K562 (cell line): ENCODE measurements around the gene PFN3.

Experiments used
- E4F1 ChIP-seq: fragments of 250-450 bp; sonication (Bioruptor Pico); IDR thresholded peaks from 2 replicates; pipeline ENCODE4 v1.5.0; 2021; ENCODE audit warnings: mild to moderate bottlenecking, borderline replicate concordance
- NRF1 ChIP-seq, 2 experiments: fragments of 450-650 bp; IDR thresholded peaks in 1 of 2; conservative IDR thresholded peaks in 1 of 2; 2 replicates each; pipeline ENCODE4 v1.6.1; 2014; ENCODE audit warnings: mild to moderate bottlenecking in 2 of 2
- POLR2G ChIP-seq: fragments of 200-400 bp; formaldehyde crosslinking; IDR thresholded peaks from 2 replicates; pipeline ENCODE4 v1.6.1; 2017; ENCODE audit warnings: low read depth, mild to moderate bottlenecking, antibody characterized with exemption, low read length, moderate library complexity

GRCh38 chr5:177404641-177405179 is 4.2 kb upstream of the PFN3 start:
- TF ChIP-seq POLR2G, result no peak
- no peak; a peak in 1 of 4 replicates for TF ChIP-seq NRF1 (conservative IDR thresholded peaks at IDR 0.05 in 1 of 2, IDR thresholded peaks at IDR 0.05 in 1 of 2)
- TF ChIP-seq E4F1 (CRISPR knock-in tag), result no peak
